GM19328 (cell line): ENCODE measurements around the gene NBPF6.
A peak's percentile ranks its signal among the peaks of the same experiment; 100 is the strongest.
"Not testable (repeated sequence)": the region's sequence is repeated elsewhere in the genome, so short reads cannot be mapped to it uniquely, and the experiment has no call there.

Experiments used
- ATAC-seq: cut with Tn5 transposase; IDR thresholded peaks from one replicate; pipeline ENCODE4 v1.9.1; 2021; ENCODE audit warnings: mild to moderate bottlenecking, moderate library complexity; ENCODE audit not compliant: unreplicated experiment

Gene NBPF6, protein sequence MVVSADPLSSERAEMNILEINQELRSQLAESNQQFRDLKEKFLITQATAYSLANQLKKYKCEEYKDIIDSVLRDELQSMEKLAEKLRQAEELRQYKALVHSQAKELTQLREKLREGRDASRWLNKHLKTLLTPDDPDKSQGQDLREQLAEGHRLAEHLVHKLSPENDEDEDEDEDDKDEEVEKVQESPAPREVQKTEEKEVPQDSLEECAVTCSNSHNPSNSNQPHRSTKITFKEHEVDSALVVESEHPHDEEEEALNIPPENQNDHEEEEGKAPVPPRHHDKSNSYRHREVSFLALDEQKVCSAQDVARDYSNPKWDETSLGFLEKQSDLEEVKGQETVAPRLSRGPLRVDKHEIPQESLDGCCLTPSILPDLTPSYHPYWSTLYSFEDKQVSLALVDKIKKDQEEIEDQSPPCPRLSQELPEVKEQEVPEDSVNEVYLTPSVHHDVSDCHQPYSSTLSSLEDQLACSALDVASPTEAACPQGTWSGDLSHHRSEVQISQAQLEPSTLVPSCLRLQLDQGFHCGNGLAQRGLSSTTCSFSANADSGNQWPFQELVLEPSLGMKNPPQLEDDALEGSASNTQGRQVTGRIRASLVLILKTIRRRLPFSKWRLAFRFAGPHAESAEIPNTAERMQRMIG

DNA sequence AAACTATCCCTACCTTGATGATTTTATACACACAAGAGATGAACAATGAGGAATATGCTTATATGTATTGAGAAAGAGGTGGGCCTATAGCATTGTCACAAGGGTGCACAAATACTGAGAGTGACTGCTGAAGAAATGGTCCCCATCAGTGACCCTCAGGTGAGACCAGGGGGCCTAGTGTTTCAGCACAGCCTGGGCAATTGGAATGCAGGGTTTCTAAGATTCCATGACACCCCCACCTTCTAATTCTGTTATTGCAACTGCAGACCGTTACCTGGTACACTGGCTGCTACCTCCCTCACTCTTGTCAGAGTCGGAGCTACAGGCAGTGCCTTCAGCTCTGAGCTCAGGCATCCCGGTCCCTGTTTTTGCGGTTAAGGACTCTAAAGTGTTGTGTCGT, at the start of gene NBPF6:
NBPF6 (plus strand) TSS at position 301 of the 400 bp plus-strand sequence. CDS start 259 bp downstream, outside the sequence.
- not testable (repeated sequence) for ATAC-seq

DNA sequence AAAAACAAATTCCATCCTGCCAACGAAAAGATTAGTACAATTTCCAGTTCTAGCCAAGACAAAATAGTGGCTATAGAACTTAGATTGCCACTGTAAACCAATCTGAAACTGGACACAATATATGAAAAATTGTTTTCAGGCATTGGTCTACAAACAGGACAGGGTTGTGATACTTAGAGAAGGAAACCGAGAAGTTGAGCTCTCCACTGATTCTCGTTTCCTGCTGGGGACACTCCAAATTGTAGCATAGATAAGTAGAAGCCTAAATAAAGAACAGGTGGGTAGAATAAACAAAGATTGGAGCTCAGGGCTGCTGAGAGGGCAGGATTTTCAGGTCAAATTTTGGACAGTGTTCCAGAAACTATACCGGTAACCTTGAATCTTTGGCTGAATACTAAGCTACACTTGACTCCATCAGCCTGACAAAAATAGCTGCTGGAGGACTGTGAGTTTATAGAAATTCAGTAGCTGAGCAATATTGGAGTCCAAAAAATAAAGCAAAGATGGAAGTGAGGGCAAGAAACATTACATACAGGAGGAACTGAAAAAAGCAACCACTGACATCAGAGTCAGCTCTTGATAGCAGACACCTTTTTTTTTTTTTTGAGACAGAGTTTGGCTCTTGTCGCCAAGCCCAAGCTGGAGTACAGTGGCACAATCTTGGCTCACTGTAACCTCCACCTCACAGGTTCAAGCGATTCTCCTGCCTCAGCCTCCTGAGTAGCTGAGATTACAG, 38.9 kb upstream of the NBPF6 start:
- ATAC-seq: not testable (repeated sequence)

- ATAC-seq: not testable (repeated sequence)
Observed at GRCh38 chr1:108420129-108420528, 30.0 kb upstream of the NBPF6 start.

DNA sequence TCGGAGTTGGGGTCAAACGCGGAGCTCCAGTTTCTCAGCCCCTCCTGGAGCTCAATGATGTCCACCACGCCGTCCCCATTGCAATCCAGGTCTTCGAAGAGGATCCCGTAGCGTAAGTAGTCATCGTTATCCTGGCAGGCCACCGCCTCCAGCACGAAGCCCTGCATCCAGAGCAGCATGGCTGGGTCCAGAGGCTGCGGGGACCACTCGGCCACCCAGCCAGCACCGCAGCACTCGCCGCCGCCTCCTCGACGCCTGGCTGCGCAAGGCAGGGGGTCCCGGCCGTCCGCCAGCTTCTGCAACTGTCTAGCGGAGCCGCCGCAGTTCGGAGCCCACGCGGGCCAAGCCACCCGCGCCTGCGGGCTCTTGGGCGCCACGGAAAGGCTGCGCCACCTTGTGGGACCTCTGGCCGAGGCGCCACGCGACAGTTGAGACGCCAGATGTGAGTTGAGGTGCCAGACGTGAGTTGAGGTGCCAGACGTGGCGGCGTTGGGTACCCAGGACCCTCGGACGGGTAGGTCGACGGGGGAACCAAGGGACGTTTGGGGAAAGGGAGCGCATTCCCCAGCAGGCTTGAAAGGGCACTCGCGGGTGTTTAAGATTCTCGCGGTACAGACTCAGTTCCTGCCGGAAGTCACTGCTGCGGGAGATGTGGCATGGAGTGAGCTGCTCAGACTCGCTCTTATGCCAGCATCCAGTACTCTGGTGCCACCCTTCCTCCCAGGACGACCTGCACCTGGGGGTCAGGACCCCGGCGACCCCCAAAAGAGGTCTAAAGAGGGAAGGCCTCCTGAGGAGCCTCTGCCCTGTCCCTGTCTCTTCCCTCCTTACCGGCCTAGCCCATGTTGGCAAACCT, 28.9 kb upstream of the NBPF6 start:
- not testable (repeated sequence) for ATAC-seq

- not testable (repeated sequence) for ATAC-seq
Observed at GRCh38 chr1:108426877-108427276, 23.3 kb upstream of the NBPF6 start.

DNA sequence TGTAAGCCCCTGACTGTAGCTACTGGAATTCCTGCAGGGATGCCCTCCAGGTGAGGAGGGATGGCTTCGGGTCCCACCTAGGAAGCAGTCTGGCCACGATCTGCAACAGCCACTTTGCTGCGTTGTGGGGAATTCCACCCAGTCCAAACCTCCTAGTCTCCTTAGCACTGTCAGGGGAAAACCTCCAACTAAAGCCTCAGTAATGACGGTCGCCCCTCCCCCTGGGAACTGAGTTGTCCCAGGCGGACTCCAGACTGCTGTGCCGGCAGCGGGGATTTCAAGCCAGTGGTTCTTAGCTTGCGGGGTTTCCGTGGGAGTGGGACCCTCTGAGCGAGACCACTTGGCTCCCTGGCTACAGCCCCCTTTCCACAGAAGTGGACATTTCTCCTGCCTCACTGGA, 18.1 kb upstream of the NBPF6 start:
- not testable (repeated sequence) for ATAC-seq

- ATAC-seq: not testable (repeated sequence)
Observed at GRCh38 chr1:108433404-108433803, 16.7 kb upstream of the NBPF6 start.

DNA sequence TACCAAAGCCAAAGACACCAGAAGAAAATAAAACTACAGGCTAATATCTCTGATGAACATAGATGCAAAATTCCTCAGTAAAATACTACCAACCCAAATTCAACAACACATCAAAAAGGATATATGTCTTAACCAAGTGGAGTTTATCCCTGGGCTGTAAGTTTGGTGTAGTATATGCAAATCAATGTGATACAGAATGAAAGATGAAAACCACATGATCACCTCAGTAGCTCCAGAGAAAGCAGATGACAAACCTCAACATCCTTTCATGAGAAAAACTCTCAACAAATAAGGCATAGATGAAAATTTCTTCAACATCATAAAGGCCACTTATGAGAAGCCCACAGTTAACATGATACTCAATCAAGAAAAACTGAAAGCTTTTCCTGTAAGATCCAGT, 11.6 kb upstream of the NBPF6 start:
- peak; percentile 82 for ATAC-seq

DNA sequence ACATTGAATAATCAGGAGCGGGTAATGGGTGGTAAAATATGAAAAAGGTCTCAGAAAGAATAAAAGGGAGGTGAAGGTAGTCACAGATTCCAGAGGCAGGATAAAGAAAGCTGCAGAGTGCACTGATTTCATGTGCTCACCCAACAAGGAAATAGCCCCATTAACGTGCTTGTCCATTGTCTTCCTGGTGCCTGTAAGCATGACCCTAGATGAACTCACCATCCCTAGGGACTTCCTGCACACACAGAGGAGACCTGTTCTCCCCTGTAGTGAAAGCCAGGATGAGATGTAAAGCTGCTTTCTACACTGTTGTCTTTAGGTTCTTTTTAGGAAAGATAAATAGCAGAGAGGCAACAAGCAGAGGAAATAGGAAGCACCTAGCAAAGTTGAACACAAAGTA, 4.4 kb downstream of the NBPF6 start:
- not testable (repeated sequence) for ATAC-seq

- not testable (repeated sequence) for ATAC-seq
Observed at GRCh38 chr1:108458661-108459060, 8.5 kb downstream of the NBPF6 start.

DNA sequence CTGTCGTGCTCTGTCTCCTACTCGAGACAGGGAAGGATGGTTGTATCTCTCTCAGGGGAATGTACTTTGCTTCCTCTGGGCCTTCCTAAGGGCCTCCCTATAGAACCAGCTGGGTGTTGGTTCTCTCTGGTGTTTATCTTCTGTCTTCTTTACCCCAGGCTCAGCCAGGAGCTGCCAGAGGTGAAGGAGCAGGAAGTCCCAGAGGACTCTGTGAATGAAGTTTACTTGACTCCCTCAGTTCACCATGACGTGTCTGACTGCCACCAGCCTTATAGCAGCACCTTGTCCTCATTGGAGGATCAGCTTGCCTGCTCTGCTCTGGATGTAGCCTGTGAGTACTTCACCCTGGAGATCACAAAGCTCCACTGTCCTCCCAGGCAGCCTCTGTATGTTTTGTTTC, 11.6 kb downstream of the NBPF6 start:
- ATAC-seq: not testable (repeated sequence)

GRCh38 chr1:108463962-108464361, 13.8 kb downstream of the NBPF6 start:
- ATAC-seq: not testable (repeated sequence)

DNA sequence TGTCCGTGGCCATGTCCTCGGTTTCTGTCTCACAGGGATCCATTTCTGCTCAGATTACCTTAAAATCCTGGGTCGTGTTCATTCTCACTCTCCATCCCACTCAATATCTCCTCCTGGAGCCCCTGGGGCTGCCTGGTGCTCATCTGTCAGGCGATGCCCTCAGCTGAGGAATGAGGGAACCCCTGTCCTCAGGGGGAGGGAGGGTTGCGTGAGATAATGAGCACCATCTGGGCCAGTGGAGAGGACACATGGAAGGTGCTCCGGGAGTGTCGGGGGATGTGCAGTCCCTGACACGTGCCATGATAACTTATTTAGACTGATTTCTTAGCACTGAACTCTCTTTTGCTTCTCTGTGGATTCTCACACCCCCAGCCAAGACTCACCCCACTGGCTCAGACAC, 16.0 kb downstream of the NBPF6 start:
- ATAC-seq: not testable (repeated sequence)

DNA sequence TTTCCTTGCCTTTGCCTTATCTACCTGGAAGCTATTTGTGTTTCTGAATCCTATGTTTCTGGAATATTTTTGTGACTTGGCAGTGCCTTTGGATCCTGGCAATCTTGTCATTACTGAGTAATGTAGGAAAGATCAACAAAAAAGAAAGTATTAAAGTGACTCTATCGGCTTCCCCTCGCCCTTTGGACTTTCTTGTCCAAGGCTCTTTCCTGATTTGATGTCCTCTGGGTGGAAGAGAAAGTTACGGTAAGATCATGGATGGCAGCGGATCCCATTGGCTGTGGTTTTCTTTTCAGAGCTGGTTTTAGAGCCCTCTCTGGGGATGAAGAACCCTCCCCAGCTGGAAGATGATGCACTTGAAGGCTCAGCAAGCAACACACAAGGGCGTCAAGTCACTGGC, 17.0 kb downstream of the NBPF6 start:
- ATAC-seq: not testable (repeated sequence)

- ATAC-seq: not testable (repeated sequence)
Observed at GRCh38 chr1:108470750-108471149, 20.6 kb downstream of the NBPF6 start.

GRCh38 chr1:108474516-108474915, 24.4 kb downstream of the NBPF6 start:
- ATAC-seq: not testable (repeated sequence)

DNA sequence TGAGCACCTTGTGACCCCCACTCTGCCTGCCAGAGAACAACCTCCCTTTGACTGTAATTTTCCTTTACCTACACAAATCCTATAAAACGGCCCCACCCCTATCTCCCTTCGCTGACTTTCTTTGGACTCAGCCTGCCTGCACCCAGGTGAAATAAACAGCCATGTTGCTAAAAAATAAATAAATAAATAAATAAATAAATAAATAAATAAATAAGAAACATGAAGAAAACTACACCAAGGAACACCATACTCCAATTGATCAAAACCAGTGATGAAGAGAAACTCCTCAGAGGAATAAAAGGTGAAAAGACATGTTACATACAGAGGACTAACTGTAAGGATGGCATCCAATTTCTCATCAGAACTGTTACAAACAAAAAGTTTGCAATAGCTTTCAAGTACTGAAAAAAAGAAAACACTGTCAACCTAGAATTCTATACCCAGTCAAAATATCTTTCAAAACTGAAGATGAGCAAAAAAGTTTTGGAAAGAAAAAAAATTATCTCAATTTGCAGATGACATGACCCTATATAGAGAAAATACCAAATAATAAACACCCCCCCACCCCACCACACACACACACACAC, 28.4 kb downstream of the NBPF6 start:
- ATAC-seq: no peak

DNA sequence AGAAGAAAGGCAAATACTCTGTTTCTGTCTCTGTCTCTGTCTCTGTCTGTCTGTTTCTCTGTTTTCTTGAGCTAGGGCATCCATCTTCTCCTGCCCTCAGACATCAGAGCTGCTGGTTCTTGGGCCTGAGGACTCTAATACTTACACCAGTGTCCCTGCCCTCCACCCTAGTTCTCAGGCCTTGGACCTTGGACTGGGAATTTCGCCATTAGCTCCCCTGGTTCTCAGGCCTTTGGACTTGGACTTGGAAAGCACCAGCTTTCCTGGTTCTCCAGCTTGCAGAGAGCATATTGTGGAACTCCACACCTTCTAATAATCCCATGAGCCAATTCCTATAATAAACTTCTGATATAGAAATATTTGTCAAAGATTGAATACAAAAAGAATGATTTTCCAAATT, 32.6 kb downstream of the NBPF6 start:
- ATAC-seq: no peak

GRCh38 chr1:108485990-108486389, 35.8 kb downstream of the NBPF6 start:
- ATAC-seq: not testable (repeated sequence)

- ATAC-seq: not testable (repeated sequence)
Observed at GRCh38 chr1:108486707-108487106, 36.6 kb downstream of the NBPF6 start.
